NCI-H2196 (cell line): ENCODE measurements around the gene TPPP.

Experiments
- DNase-seq: peaks from one replicate; lab custom pipeline; 2025; ENCODE audit not compliant: unreplicated experiment; lab: John Stamatoyannopoulos, UW

Gene TPPP

GRCh38 chr5:665956-666711 lies 27.0 kb downstream of the TPPP start:
- DNase-seq = no peak

- DNase-seq = no peak
These were observed 27.6 kb downstream of the TPPP start for GRCh38 chr5:665541-665955.

- no peak for DNase-seq
These were observed 28.2 kb downstream of the TPPP start for GRCh38 chr5:664994-665360.

- DNase-seq = no peak
These were observed 28.7 kb downstream of the TPPP start for GRCh38 chr5:664343-664993.

- no peak for DNase-seq
These were observed 29.5 kb downstream of the TPPP start for GRCh38 chr5:663436-664342.

GRCh38 chr5:662751-663435 lies 30.3 kb downstream of the TPPP start:
- no peak for DNase-seq

GRCh38 chr5:661891-662750 lies 31.0 kb downstream of the TPPP start:
- DNase-seq = no peak

GRCh38 chr5:660491-661030 lies 32.6 kb downstream of the TPPP start:
- DNase-seq = no peak

GRCh38 chr5:659496-660263 lies 33.5 kb downstream of the TPPP start:
- DNase-seq = no peak

GRCh38 chr5:658103-658502 lies 35.0 kb downstream of the TPPP start:
- no peak for DNase-seq

GRCh38 chr5:657570-657969 lies 35.6 kb downstream of the TPPP start:
- no peak for DNase-seq

GRCh38 chr5:655406-655805 lies 37.7 kb downstream of the TPPP start:
- no peak for DNase-seq

- no peak for DNase-seq
These were observed 38.9 kb downstream of the TPPP start for GRCh38 chr5:654071-654778.

GRCh38 chr5:652773-653350 lies 40.3 kb downstream of the TPPP start:
- DNase-seq = peak; percentile 83

- DNase-seq = no peak
These were observed 41.1 kb downstream of the TPPP start for GRCh38 chr5:652023-652515.

GRCh38 chr5:651296-652022 lies 41.7 kb downstream of the TPPP start:
- DNase-seq = no peak

GRCh38 chr5:647727-648126 lies 45.4 kb downstream of the TPPP start:
- DNase-seq = no peak
